GM18502 (cell line): ENCODE results near the gene C11orf71.

ENCODE experiments used
- ATAC-seq: cut with Tn5 transposase; IDR thresholded peaks from one replicate; pipeline ENCODE4 v1.9.1; 2021; ENCODE audit warnings: mild to moderate bottlenecking; ENCODE audit not compliant: unreplicated experiment, poor library complexity

Gene C11orf71

GRCh38 chr11:114362958-114363357 lies 37.4 kb downstream of the C11orf71 start:
- ATAC-seq: no peak

DNA sequence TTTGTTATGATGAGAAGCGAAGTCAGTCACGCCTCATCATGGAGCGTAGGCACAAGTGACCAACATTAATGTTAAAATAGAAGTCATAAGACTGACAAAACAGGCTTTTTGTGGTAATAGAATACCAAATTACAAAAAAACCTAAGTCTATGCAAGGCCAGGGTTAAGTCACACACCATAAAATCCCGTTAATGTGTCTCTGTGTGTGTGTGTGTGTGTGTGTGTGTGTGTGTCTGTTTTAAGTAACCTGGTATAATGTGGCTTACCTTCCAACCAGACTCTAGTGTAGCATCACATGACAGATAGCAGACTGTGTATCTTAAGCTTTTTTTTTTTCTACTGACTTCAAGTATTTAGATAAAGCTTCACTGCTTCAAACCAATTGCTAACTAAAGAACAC lies 38.0 kb downstream of the C11orf71 start:
- ATAC-seq: no peak

- ATAC-seq: no peak
These were observed 41.0 kb downstream of the C11orf71 start for GRCh38 chr11:114359342-114359741.

GRCh38 chr11:114358716-114359115 lies 41.6 kb downstream of the C11orf71 start:
- ATAC-seq: no peak

DNA sequence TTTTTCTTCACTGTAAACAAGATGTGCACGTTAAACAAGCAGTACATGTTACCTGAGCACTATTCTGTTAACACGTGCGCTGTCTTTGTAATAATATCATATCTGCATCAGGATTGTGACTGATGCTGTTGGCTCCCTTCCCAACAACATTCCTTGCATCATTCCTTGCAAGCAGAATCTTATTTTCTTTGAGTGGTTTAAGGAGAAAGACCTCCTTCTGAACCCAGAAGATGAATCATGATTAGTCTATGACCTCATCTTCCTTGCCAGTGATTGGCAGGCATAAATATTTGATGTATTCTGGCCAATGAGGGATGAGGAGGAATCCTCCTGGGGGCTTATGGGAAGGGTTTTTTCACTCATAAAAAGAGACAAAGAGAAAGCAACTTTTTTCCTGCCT lies 46.2 kb downstream of the C11orf71 start:
- ATAC-seq: no peak

DNA sequence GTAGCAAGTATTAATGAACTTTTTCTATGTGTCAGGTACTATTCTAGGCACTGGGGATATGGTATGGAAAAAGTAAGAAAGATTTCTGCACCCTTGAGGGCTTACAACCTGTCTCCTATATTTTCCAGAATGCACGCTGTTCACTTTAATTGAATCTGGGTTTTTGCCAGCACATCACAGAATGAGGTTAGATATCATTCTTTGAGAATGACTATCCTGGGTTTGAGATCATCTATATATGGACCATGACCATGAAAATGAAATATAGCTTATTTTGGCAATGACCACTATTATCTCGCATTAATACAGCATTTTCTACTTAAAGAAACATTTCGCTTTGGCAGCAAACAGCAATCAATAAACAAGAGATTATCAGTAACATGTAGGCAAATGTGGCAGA lies 46.9 kb downstream of the C11orf71 start:
- no peak for ATAC-seq

DNA sequence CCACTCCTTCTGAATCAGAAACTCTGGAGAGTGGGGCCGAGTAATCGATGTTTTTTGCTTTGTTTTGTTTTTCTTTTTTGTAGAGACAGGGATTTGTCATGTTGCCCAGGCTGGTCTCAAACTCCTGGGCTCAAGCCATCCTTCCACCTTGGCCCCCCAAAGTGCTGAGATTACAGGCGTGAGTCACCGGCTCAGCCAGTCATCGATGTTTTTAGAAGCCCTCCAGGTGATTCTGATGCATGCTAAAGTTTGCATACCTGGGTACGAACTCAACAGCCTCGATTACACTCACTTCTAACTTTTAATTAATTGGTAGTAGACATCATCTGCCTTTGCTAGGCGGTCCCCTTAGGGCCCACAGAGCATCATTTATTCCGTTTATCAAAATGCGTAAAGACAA lies 50.3 kb downstream of the C11orf71 start:
- no peak for ATAC-seq
